T-helper 1 cell treated with Interleukin-12 subunit alpha and Interleukin-12 subunit beta and Interleukin-4 antibody, amounts not matched to agents 30 ng/mL and 1 ng/mL, for 36 hours (primary cell): ENCODE results near the gene PTDSS2. TPM values are rescaled to one million over a fixed set of nuclear protein-coding genes. Genes with fewer than 3 reads are reported as not detected.
"Not testable (repeated sequence)": the region's sequence is repeated elsewhere in the genome, so short reads cannot be mapped to it uniquely, and the experiment has no call there.

ENCODE experiments used
- intact Hi-C: fragments of 100-400 bp; cut with micrococcal nuclease; formaldehyde crosslinking; loops from one replicate; pipeline ENCODE4 v1.15.1; 2024
- total RNA-seq: library from RNA; stranded (reverse); gene quantifications from 2 replicates; pipeline ENCODE4 v1.2.3, GENCODE V29; 2022

The PTDSS2 gene
- total RNA-seq, 1 donor from 2014 or later: 30.8 TPM

- intact Hi-C loops: loop anchor here (2.0 kb wide), 4 partner anchors 99 to 383 kb away; partner anchors contain the start of genes BET1L, IFITM1, PSMD13 and RIC8A
These were observed 36.7 kb upstream of the PTDSS2 start for GRCh38 chr11:413120-414081.

- intact Hi-C loops: loop anchor here (2.0 kb wide), 4 partner anchors 100 to 382 kb away; partner anchors contain the start of genes BET1L, IFITM1, PSMD13 and RIC8A
These were observed 35.7 kb upstream of the PTDSS2 start for GRCh38 chr11:414318-414857.

- intact Hi-C loops: loop anchor here (1.0 to 2.0 kb wide), 8 partner anchors 8 to 381 kb away; partner anchors contain the start of genes BET1L, IFITM1, PSMD13 and RIC8A
These were observed 34.4 kb upstream of the PTDSS2 start for GRCh38 chr11:415640-416041.

- intact Hi-C loops: no loop called here
These were observed 33.9 kb upstream of the PTDSS2 start for GRCh38 chr11:416051-416756.

- intact Hi-C loops: no loop called here
These were observed 33.1 kb upstream of the PTDSS2 start for GRCh38 chr11:416757-417621.

- intact Hi-C loops: no loop called here
These were observed 32.3 kb upstream of the PTDSS2 start for GRCh38 chr11:417652-418342.

GRCh38 chr11:418343-419247 is 31.5 kb upstream of the PTDSS2 start:
- intact Hi-C loops: no loop called here

GRCh38 chr11:419248-420005 is 30.7 kb upstream of the PTDSS2 start:
- intact Hi-C loops: no loop called here

GRCh38 chr11:420054-420910 is 29.8 kb upstream of the PTDSS2 start:
- intact Hi-C loops: no loop called here

GRCh38 chr11:420911-421321 is 29.2 kb upstream of the PTDSS2 start:
- intact Hi-C loops: no loop called here

- intact Hi-C loops: no loop called here
These were observed 27.8 kb upstream of the PTDSS2 start for GRCh38 chr11:422249-422656.

- intact Hi-C loops: no loop called here
These were observed 25.8 kb upstream of the PTDSS2 start for GRCh38 chr11:424232-424631.

GRCh38 chr11:424766-425165 is 25.3 kb upstream of the PTDSS2 start:
- intact Hi-C loops: not testable (repeated sequence)

GRCh38 chr11:425301-425700 is 24.8 kb upstream of the PTDSS2 start:
- intact Hi-C loops: no loop called here

GRCh38 chr11:426851-427250 is 23.2 kb upstream of the PTDSS2 start:
- intact Hi-C loops: no loop called here

- intact Hi-C loops: no loop called here
These were observed 21.8 kb upstream of the PTDSS2 start for GRCh38 chr11:428295-428694.

GRCh38 chr11:429391-429790 is 20.7 kb upstream of the PTDSS2 start:
- intact Hi-C loops: no loop called here
